Measurements from ENCODE around the gene TRAP1. TPM values are rescaled to one million over a fixed set of nuclear protein-coding genes. Genes with fewer than 3 reads are reported as not detected.

Gene TRAP1
- total and polyA plus RNA-seq, 10 donors, result 33.7 to 97.1 (median 53.1) TPM

- no peak overlapping the region for H3K4me3 ChIP-seq
- WGBS, 5 donors, result 92 to 99% (median 97%) methylated on average over 7 of the region's 7 CpGs
- no peaks in the 10 kb centered on the region for H3K27me3 ChIP-seq (replicated peaks in 1 of 7)
- DNase-seq, result peak; percentile 39
- no peaks in the 10 kb centered on the region for H3K9me3 ChIP-seq
- no peak overlapping the region for H3K27ac ChIP-seq
- intact Hi-C loops (cut with DNase I; ENCODE audit: low total_unique reads), result no loop called here
- TF ChIP-seq CTCF (IDR thresholded peaks at IDR 0.05 in 8 of 11, conservative IDR thresholded peaks at IDR 0.05 in 3 of 11) (no peak), POLR2AphosphoS5 (IDR thresholded peaks at IDR 0.05) (peak in 1 of 3 donors; percentile 55)
- H3K4me1 ChIP-seq, result peaks cover 0 to 1% (median 0%) of the 10 kb centered on the region in 6 donors
- peaks cover 0 to 100% (median 97%) of the 10 kb centered on the region in 6 donors for H3K36me3 ChIP-seq
These were observed 26.7 kb upstream of the TRAP1 start for GRCh38 chr16:3744018-3744417.

- no peaks in the 10 kb centered on the region for H3K9me3 ChIP-seq
- TF ChIP-seq POLR2AphosphoS5 (IDR thresholded peaks at IDR 0.05), result peak in 2 of 3 donors; percentile 21 to 62
- no peak for TF ChIP-seq CTCF (IDR thresholded peaks at IDR 0.05 in 8 of 11, conservative IDR thresholded peaks at IDR 0.05 in 3 of 11)
- no peak for TF ChIP-seq POLR2A (IDR thresholded peaks at IDR 0.05)
- WGBS, 5 donors, result 91 to 98% (median 95%) methylated on average over 16 of the region's 16 CpGs
- peak; percentile 51 for DNase-seq
- no peak overlapping the region for H3K4me3 ChIP-seq
- H3K36me3 ChIP-seq, result peaks cover 6 to 100% (median 99%) of the 10 kb centered on the region in 6 donors
- no peaks in the 10 kb centered on the region for H3K4me1 ChIP-seq
- H3K27me3 ChIP-seq (replicated peaks in 1 of 7), result no peaks in the 10 kb centered on the region
- intact Hi-C loops (cut with DNase I; ENCODE audit: low total_unique reads), result no loop called here
- H3K27ac ChIP-seq, result no peak overlapping the region
These were observed 23.6 kb upstream of the TRAP1 start for GRCh38 chr16:3740934-3741333.

GRCh38 chr16:3740186-3740585, 22.9 kb upstream of the TRAP1 start:
- no peaks in the 10 kb centered on the region for H3K4me1 ChIP-seq
- no peak for TF ChIP-seq POLR2AphosphoS5 (IDR thresholded peaks at IDR 0.05)
- TF ChIP-seq CTCF (IDR thresholded peaks at IDR 0.05 in 8 of 11, conservative IDR thresholded peaks at IDR 0.05 in 3 of 11), result no peak
- TF ChIP-seq POLR2A (IDR thresholded peaks at IDR 0.05), result no peak
- H3K27me3 ChIP-seq (replicated peaks in 1 of 7), result no peaks in the 10 kb centered on the region
- H3K27ac ChIP-seq, result no peak overlapping the region
- H3K36me3 ChIP-seq, result peaks cover 6 to 100% (median 99%) of the 10 kb centered on the region in 6 donors
- H3K4me3 ChIP-seq, result no peak overlapping the region
- 95 to 98% (median 96%) methylated on average over 13 to 14 of the region's 14 CpGs for WGBS, 5 donors
- intact Hi-C loops (cut with DNase I; ENCODE audit: low total_unique reads), result no loop called here
- H3K9me3 ChIP-seq, result no peaks in the 10 kb centered on the region
- peak; percentile 49 for DNase-seq

GRCh38 chr16:3739636-3740035, 22.3 kb upstream of the TRAP1 start:
- peaks cover 6 to 100% (median 99%) of the 10 kb centered on the region in 6 donors for H3K36me3 ChIP-seq
- H3K27me3 ChIP-seq (replicated peaks in 1 of 7), result no peaks in the 10 kb centered on the region
- intact Hi-C loops (cut with DNase I; ENCODE audit: low total_unique reads), result no loop called here
- H3K4me3 ChIP-seq, result no peak overlapping the region
- no peaks in the 10 kb centered on the region for H3K4me1 ChIP-seq
- no peak overlapping the region for H3K27ac ChIP-seq
- peak; percentile 19 for DNase-seq
- TF ChIP-seq POLR2AphosphoS5 (IDR thresholded peaks at IDR 0.05), result no peak
- TF ChIP-seq POLR2A (IDR thresholded peaks at IDR 0.05), result no peak
- no peak for TF ChIP-seq CTCF (IDR thresholded peaks at IDR 0.05 in 8 of 11, conservative IDR thresholded peaks at IDR 0.05 in 3 of 11)
- 90 to 98% (median 95%) methylated on average over 9 of the region's 9 CpGs for WGBS, 5 donors
- H3K9me3 ChIP-seq, result no peaks in the 10 kb centered on the region
